Putamen (tissue), 1 donor: ENCODE measurements around the gene SNTG2.

Experiments
- DNase-seq: peaks from one replicate; pipeline ENCODE4 v3.0.0-alpha.2; 2016; ENCODE audit warnings: low spot score

SNTG2 gene

GRCh38 chr2:926896-927295 is 23.8 kb upstream of the SNTG2 start:
- DNase-seq: no peak

GRCh38 chr2:929011-929735 is 21.5 kb upstream of the SNTG2 start:
- no peak for DNase-seq

- no peak for DNase-seq
These were observed 20.7 kb upstream of the SNTG2 start for GRCh38 chr2:929925-930324.

GRCh38 chr2:930935-931334 is 19.7 kb upstream of the SNTG2 start:
- DNase-seq: no peak

- DNase-seq: no peak
These were observed 18.1 kb upstream of the SNTG2 start for GRCh38 chr2:932320-933115.

GRCh38 chr2:933734-934295 is 16.8 kb upstream of the SNTG2 start:
- no peak for DNase-seq

- no peak for DNase-seq
These were observed 13.1 kb upstream of the SNTG2 start for GRCh38 chr2:937530-937929.

- no peak for DNase-seq
These were observed 12.3 kb upstream of the SNTG2 start for GRCh38 chr2:938181-939005.

- DNase-seq: no peak
These were observed 10.6 kb upstream of the SNTG2 start for GRCh38 chr2:939936-940601.

- DNase-seq: no peak
These were observed 8.8 kb upstream of the SNTG2 start for GRCh38 chr2:941871-942270.

GRCh38 chr2:942775-943460 is 7.7 kb upstream of the SNTG2 start:
- DNase-seq: no peak

- no peak for DNase-seq
These were observed 7.2 kb upstream of the SNTG2 start for GRCh38 chr2:943461-943797.

GRCh38 chr2:943821-944220 is 6.8 kb upstream of the SNTG2 start:
- no peak for DNase-seq

- no peak for DNase-seq
These were observed 6.0 kb upstream of the SNTG2 start for GRCh38 chr2:944693-945092.

GRCh38 chr2:945104-945503 is 5.5 kb upstream of the SNTG2 start:
- DNase-seq: no peak

GRCh38 chr2:946073-946948 is 4.3 kb upstream of the SNTG2 start:
- no peak for DNase-seq

- no peak for DNase-seq
These were observed 1.1 kb upstream of the SNTG2 start for GRCh38 chr2:949384-950079.

GRCh38 chr2:951224-952006 is 766 bp downstream of the SNTG2 start:
- no peak for DNase-seq

GRCh38 chr2:953408-953807 is 2.8 kb downstream of the SNTG2 start:
- DNase-seq: no peak
